Measurements from ENCODE around the gene IRAK2.
"Not testable (repeated sequence)": the region's sequence is repeated elsewhere in the genome, so short reads cannot be mapped to it uniquely, and the experiment has no call there.

The IRAK2 gene

GRCh38 chr3:10173095-10173925, 8.6 kb downstream of the IRAK2 start:
- TF ChIP-seq, protein P1, sequence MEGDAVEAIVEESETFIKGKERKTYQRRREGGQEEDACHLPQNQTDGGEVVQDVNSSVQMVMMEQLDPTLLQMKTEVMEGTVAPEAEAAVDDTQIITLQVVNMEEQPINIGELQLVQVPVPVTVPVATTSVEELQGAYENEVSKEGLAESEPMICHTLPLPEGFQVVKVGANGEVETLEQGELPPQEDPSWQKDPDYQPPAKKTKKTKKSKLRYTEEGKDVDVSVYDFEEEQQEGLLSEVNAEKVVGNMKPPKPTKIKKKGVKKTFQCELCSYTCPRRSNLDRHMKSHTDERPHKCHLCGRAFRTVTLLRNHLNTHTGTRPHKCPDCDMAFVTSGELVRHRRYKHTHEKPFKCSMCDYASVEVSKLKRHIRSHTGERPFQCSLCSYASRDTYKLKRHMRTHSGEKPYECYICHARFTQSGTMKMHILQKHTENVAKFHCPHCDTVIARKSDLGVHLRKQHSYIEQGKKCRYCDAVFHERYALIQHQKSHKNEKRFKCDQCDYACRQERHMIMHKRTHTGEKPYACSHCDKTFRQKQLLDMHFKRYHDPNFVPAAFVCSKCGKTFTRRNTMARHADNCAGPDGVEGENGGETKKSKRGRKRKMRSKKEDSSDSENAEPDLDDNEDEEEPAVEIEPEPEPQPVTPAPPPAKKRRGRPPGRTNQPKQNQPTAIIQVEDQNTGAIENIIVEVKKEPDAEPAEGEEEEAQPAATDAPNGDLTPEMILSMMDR (IDR thresholded peaks at IDR 0.05; ENCODE audit: low read depth, low read length, missing control alignments): no peak
- no peak for DNase-seq (ENCODE audit: low read depth)
- H3K4me3 ChIP-seq (ENCODE audit: low read depth, low read length): no peak overlapping the region

DNA sequence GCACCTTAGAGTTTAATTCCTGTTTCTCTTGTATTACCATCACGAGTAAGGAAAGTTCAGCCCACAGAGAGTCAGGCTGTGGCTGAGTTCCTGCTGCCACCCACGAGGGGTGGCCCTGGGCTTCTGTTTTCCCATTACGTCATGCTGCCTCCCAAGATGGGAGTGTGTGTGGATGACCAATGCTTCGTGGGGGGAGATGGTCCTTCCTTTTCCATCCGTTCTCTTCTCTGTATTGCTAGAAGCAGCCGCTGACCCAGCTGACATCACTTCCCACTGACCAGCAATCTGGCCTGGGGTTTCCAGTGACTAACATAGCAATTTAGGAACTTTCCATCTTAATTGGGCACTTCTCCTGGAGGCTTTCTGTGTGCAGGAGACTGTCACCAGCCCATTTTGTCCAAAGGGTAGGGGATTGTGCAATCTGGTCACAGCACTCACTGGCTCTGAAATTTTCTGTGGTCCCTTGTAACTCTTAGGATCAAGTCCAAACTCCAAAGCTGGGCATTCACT, 9.3 kb downstream of the IRAK2 start:
- no peak overlapping the region for H3K4me3 ChIP-seq (ENCODE audit: low read depth, low read length)
- DNase-seq (ENCODE audit: low read depth): no peak
- TF ChIP-seq, protein P1 (IDR thresholded peaks at IDR 0.05; ENCODE audit: low read depth, low read length, missing control alignments): no peak

GRCh38 chr3:10175334-10175733, 10.6 kb downstream of the IRAK2 start:
- not testable (repeated sequence) for H3K4me3 ChIP-seq (ENCODE audit: low read depth, low read length); DNase-seq (ENCODE audit: low read depth)

GRCh38 chr3:10176150-10176549, 11.4 kb downstream of the IRAK2 start:
- DNase-seq (ENCODE audit: low read depth); H3K4me3 ChIP-seq (ENCODE audit: low read depth, low read length): not testable (repeated sequence)

DNA sequence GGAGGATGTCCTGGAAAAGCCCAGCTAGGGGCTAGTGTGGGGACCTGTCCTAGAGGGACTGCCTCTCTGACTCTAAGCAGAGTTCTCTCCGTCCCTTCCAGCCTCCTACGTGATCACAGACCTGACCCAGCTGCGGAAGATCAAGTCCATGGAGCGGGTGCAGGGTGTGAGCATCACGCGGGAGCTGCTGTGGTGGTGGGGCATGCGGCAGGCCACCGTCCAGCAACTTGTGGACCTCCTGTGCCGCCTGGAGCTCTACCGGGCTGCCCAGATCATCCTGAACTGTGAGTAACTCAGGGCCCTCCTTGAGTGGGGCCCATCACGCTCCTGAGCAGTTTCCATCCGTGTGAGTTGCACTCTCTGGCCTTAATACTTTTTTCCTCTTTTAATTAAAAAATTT, 13.0 kb downstream of the IRAK2 start:
- no peak overlapping the region for H3K4me3 ChIP-seq (ENCODE audit: low read depth, low read length)
- TF ChIP-seq, protein P1 (IDR thresholded peaks at IDR 0.05; ENCODE audit: low read depth, low read length, missing control alignments): no peak
- no peak for DNase-seq (ENCODE audit: low read depth)

DNA sequence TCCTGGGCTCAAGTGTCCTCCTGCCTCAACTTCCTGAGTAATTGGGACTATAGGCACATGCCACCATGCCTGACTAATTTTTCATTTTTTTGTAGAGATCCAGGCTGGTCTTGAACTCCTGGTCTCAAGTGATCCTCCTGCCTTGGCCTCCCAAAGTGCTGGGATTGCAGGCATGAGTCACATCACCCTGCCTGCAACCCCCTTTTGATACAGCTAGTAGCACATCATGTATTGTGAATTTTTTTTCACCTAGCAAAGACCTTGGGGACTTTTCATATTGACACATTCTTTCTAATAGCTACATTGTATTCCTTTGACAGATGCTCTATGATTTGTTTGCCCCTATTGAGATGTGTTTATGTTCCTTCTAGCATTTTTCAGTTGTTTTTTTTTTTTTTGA, 14.2 kb downstream of the IRAK2 start:
- DNase-seq (ENCODE audit: low read depth): no peak
- H3K4me3 ChIP-seq (ENCODE audit: low read depth, low read length): no peak overlapping the region
- TF ChIP-seq, protein P1 (IDR thresholded peaks at IDR 0.05; ENCODE audit: low read depth, low read length, missing control alignments): no peak

GRCh38 chr3:10180289-10180688, 15.6 kb downstream of the IRAK2 start:
- no peak for DNase-seq (ENCODE audit: low read depth)
- TF ChIP-seq, protein P1 (IDR thresholded peaks at IDR 0.05; ENCODE audit: low read depth, low read length, missing control alignments): no peak
- H3K4me3 ChIP-seq (ENCODE audit: low read depth, low read length): no peak overlapping the region

GRCh38 chr3:10180738-10181295, 16.1 kb downstream of the IRAK2 start:
- H3K4me3 ChIP-seq (ENCODE audit: low read depth, low read length): no peak overlapping the region
- TF ChIP-seq, protein P1 (IDR thresholded peaks at IDR 0.05; ENCODE audit: low read depth, low read length, missing control alignments): no peak
- DNase-seq (ENCODE audit: low read depth): no peak

All from GM12864 (cell line).